HG02642 (cell line): ENCODE measurements around the gene ABCC11.
A peak's percentile ranks its signal among the peaks of the same experiment; 100 is the strongest.

Experiments used
- ATAC-seq: cut with Tn5 transposase; IDR thresholded peaks from one replicate; pipeline ENCODE4 v1.9.1; 2021; ENCODE audit warnings: mild to moderate bottlenecking; ENCODE audit not compliant: unreplicated experiment, poor library complexity

Gene ABCC11

GRCh38 chr16:48165961-48166578, 81.3 kb downstream of the ABCC11 start:
- no peak for ATAC-seq

- ATAC-seq, result peak; percentile 87
Measured at GRCh38 chr16:48164907-48165715, 82.2 kb downstream of the ABCC11 start.

GRCh38 chr16:48162839-48163410, 84.4 kb downstream of the ABCC11 start:
- no peak for ATAC-seq

- ATAC-seq, result no peak
Measured at GRCh38 chr16:48161906-48162305, 85.4 kb downstream of the ABCC11 start.

GRCh38 chr16:48160575-48160974, 86.8 kb downstream of the ABCC11 start:
- no peak for ATAC-seq

GRCh38 chr16:48158296-48158695, 89.0 kb downstream of the ABCC11 start:
- ATAC-seq, result peak; percentile 64

- no peak for ATAC-seq
Measured at GRCh38 chr16:48157794-48158193, 89.5 kb downstream of the ABCC11 start.

GRCh38 chr16:48157302-48157701, 90.0 kb downstream of the ABCC11 start:
- no peak for ATAC-seq

GRCh38 chr16:48156790-48157209, 90.5 kb downstream of the ABCC11 start:
- ATAC-seq, result peak; percentile 62

GRCh38 chr16:48155926-48156789, 91.2 kb downstream of the ABCC11 start, which contains the start of gene ABCC12:
ABCC12 (minus strand) TSS chr16:48155993; CDS start chr16:48146424, 9,569 bp downstream.
- no peak for ATAC-seq

GRCh38 chr16:48153774-48154173, 93.6 kb downstream of the ABCC11 start:
- ATAC-seq, result no peak

GRCh38 chr16:48152226-48152625, 95.1 kb downstream of the ABCC11 start:
- ATAC-seq, result no peak

GRCh38 chr16:48150707-48151106, 96.6 kb downstream of the ABCC11 start:
- no peak for ATAC-seq

GRCh38 chr16:48146710-48147109, 100.6 kb downstream of the ABCC11 start:
- ATAC-seq, result no peak

GRCh38 chr16:48146131-48146530, 101.2 kb downstream of the ABCC11 start:
- ATAC-seq, result no peak

- no peak for ATAC-seq
Measured at GRCh38 chr16:48143812-48144368, 103.4 kb downstream of the ABCC11 start.

- no peak for ATAC-seq
Measured at GRCh38 chr16:48140821-48141220, 106.5 kb downstream of the ABCC11 start.

- no peak for ATAC-seq
Measured at GRCh38 chr16:48139517-48139916, 107.8 kb downstream of the ABCC11 start.

GRCh38 chr16:48138543-48138942, 108.8 kb downstream of the ABCC11 start:
- ATAC-seq, result no peak

GRCh38 chr16:48137822-48138221, 109.5 kb downstream of the ABCC11 start:
- ATAC-seq, result no peak
